ENCODE measurements around the gene VWA8. TPM values are rescaled to one million over a fixed set of nuclear protein-coding genes. Genes with fewer than 3 reads are reported as not detected.
A peak's percentile ranks its signal among the peaks of the same experiment; 100 is the strongest.

VWA8 gene
- total and polyA plus RNA-seq, 12 donors: 7.5 to 71.6 (median 54.3) TPM

DNA sequence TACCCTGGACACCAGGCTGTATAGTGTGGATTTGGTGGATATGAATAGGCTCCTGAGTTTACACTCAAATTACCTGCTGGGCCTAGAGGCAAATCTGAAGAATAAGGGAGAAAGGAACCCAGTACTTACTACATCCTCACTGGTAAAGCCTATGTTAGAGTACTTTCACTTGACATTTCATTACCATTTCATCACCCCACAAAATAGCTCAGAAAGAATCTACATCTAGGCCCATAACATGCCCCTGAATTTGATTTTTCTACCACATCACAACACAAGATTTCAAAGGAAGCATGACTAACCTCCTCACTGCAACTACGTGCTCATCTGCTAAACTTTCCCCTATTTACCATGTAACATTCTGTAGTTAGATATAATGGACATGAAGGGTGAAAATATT lies 43.3 kb downstream of the VWA8 start:
- H3K9me3 ChIP-seq: peaks cover 0 to 10% (median 0%) of the 10 kb centered on the region in 11 donors
- 68 to 81% methylated on average over 1 of the region's 1 CpG for WGBS, 2 donors
- H3K27ac ChIP-seq: peak overlapping the region in 6 of 10 donors; percentile 29 to 70 (median 52)
- no peak overlapping the region for H3K4me3 ChIP-seq
- peaks cover 5 to 68% (median 47%) of the 10 kb centered on the region in 9 donors for H3K4me1 ChIP-seq
- DNase-seq (no peak), ATAC-seq (no peak)
- H3K27me3 ChIP-seq: no peaks in the 10 kb centered on the region
- intact Hi-C loops (cut with DNase I): loop anchor here in 3 of 10 donors (2.0 to 10.0 kb wide), 2 partner anchors 43 to 127 kb away; partner anchors contain the start of genes DGKH (in 3 of the 3) and VWA8 (in 1 of the 3)
- TF ChIP-seq, protein P1, sequence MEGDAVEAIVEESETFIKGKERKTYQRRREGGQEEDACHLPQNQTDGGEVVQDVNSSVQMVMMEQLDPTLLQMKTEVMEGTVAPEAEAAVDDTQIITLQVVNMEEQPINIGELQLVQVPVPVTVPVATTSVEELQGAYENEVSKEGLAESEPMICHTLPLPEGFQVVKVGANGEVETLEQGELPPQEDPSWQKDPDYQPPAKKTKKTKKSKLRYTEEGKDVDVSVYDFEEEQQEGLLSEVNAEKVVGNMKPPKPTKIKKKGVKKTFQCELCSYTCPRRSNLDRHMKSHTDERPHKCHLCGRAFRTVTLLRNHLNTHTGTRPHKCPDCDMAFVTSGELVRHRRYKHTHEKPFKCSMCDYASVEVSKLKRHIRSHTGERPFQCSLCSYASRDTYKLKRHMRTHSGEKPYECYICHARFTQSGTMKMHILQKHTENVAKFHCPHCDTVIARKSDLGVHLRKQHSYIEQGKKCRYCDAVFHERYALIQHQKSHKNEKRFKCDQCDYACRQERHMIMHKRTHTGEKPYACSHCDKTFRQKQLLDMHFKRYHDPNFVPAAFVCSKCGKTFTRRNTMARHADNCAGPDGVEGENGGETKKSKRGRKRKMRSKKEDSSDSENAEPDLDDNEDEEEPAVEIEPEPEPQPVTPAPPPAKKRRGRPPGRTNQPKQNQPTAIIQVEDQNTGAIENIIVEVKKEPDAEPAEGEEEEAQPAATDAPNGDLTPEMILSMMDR (IDR thresholded peaks at IDR 0.05): no peak
- no peaks in the 10 kb centered on the region for H3K36me3 ChIP-seq

DNA sequence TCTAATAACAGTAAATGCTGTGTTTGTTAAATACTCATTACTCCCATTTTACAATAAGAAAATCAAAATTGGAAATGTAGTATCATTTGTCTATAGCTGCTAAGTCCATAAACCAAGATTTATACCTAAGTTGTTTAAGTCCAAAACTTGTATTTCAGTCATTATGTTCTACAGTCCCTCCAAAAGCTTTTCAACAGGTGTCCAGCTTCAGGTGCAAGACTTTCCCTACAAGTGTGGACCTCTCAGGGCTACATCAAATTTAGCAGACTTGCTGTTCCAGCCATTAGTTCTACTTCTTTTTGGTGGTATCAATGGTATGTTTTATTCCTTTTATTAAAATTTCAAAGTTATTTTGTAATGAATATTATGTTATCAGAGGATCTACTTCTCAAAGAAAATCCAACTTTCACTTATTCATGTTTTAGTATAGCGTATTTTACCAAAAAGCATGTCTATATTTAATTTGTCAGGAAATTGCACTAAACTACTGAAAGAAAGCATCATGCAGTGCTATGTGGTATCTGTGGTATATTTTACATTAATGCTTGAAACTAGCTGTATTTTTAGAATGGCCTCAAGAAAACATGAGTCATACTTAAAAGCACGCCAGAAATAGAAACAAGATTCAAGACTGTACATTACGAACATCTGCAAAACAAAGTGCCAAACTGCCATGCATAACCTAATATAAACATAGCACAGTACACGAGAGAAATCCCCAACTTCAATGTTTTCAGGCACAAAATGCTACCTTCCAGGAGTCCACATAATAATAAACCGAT lies 44.5 kb downstream of the VWA8 start:
- intact Hi-C loops (cut with DNase I): loop anchor here in 3 of 10 donors (2.0 to 10.0 kb wide), 2 partner anchors 44 to 128 kb away; partner anchors contain the start of genes DGKH (in 3 of the 3) and VWA8 (in 1 of the 3)
- H3K4me1 ChIP-seq: peaks cover 5 to 68% (median 47%) of the 10 kb centered on the region in 9 donors

DNA sequence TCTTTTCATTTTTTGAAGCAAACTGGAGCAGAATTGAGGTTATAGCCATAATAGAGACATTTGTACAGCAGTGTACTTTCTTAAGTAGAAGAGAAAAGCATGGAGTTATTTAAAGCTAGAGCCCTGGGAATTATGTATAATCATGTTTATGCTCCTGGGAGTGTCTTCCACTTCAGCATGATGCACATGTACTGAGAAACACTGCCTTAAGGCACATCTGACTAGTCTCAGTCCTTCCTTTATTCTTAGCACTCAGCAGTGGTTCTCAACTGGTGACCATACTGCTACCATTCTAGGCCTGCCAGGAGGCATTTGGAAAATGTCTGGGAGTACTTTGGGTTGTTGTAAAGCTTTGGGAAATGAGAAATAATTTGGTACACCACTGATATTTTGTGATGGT lies 45.8 kb downstream of the VWA8 start:
- TF ChIP-seq, protein P1 (IDR thresholded peaks at IDR 0.05): no peak
- peaks cover 0 to 12% (median 0%) of the 10 kb centered on the region in 9 donors for H3K36me3 ChIP-seq
- intact Hi-C loops (cut with DNase I): loop anchor here in 3 of 10 donors (10.0 kb wide), 1 partner anchor 130 kb away; the partner anchor contains the start of gene DGKH (in 3 of the 3)
- H3K27ac ChIP-seq: peak overlapping the region in 9 of 10 donors; percentile 1 to 70 (median 23)
- H3K27me3 ChIP-seq: no peaks in the 10 kb centered on the region
- peaks cover 5 to 67% (median 46%) of the 10 kb centered on the region in 9 donors for H3K4me1 ChIP-seq
- no peak for DNase-seq
- no peak overlapping the region for H3K4me3 ChIP-seq
- ATAC-seq: peak in 5 of 8 donors; percentile 35 to 51 (median 39)
- H3K9me3 ChIP-seq: no peaks in the 10 kb centered on the region

More for the DNA sequence above, 44.5 kb downstream of the VWA8 start:
- Histone ChIP-seq H3K4me3 (peak overlapping the region in 1 of 10 donors; percentile 2), H3K36me3 (peaks cover 0 to 5% (median 0%) of the 10 kb centered on the region in 9 donors), H3K27ac (peak overlapping the region in 8 of 10 donors; percentile 7 to 70 (median 52)), H3K9me3 (no peaks in the 10 kb centered on the region), H3K27me3 (no peaks in the 10 kb centered on the region)
- TF ChIP-seq, protein P1 (IDR thresholded peaks at IDR 0.05): no peak
- DNase-seq: no peak
- 28 to 30% methylated on average over 5 of the region's 5 CpGs for WGBS, 2 donors
- peak in 6 of 8 donors; percentile 18 to 63 (median 54) for ATAC-seq

DNA sequence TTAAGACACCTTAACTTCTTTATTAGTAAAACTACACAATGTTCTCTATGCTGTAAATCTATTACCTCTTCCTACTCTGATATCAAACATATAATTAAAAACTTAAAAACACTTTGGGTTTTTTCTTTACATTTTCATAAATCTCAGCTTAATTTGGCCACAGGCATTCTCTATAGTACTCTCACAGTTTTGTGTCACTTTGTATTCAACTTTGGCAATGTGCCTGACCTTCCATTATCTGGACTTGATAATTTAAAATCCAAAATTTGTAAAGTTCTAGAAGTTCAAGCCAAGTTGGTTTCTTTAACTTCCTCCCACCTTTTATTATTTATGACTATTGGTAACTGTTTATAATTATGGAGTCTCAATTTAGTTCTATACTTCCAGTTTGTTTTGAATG lies 46.4 kb downstream of the VWA8 start:
- H3K27ac ChIP-seq: peak overlapping the region in 9 of 10 donors; percentile 1 to 70 (median 23)
- H3K9me3 ChIP-seq: no peaks in the 10 kb centered on the region
- peaks cover 5 to 63% (median 40%) of the 10 kb centered on the region in 9 donors for H3K4me1 ChIP-seq
- intact Hi-C loops (cut with DNase I): loop anchor here in 4 of 10 donors (5.0 to 10.0 kb wide), 2 partner anchors 130 to 133 kb away; partner anchors contain the start of gene DGKH (in 4 of the 4)
- H3K4me3 ChIP-seq: no peak overlapping the region
- TF ChIP-seq, protein P1 (IDR thresholded peaks at IDR 0.05): no peak
- peaks cover 0 to 15% (median 0%) of the 10 kb centered on the region in 9 donors for H3K36me3 ChIP-seq
- no peaks in the 10 kb centered on the region for H3K27me3 ChIP-seq
- no peak for ATAC-seq
- no peak for DNase-seq

Data from heart right ventricle (tissue), 16 donors.